GM19397 (cell line): ENCODE data around the gene RACK1.

Experiments
- ATAC-seq: cut with Tn5 transposase; IDR thresholded peaks from one replicate; pipeline ENCODE4 v1.9.1; 2021; ENCODE audit warnings: mild to moderate bottlenecking, moderate library complexity; ENCODE audit not compliant: unreplicated experiment

RACK1 gene

GRCh38 chr5:181198905-181199519 is 44.7 kb downstream of the RACK1 start:
- ATAC-seq: no peak

- no peak for ATAC-seq
Observed at GRCh38 chr5:181198106-181198685, 45.5 kb downstream of the RACK1 start.

- no peak for ATAC-seq
Observed at GRCh38 chr5:181197326-181197951, 46.3 kb downstream of the RACK1 start.

- no peak for ATAC-seq
Observed at GRCh38 chr5:181195249-181195761, 48.4 kb downstream of the RACK1 start.

- ATAC-seq: no peak
Observed at GRCh38 chr5:181194489-181195248, 49.0 kb downstream of the RACK1 start.

- no peak for ATAC-seq
Observed at GRCh38 chr5:181193656-181194055, 50.0 kb downstream of the RACK1 start.

GRCh38 chr5:181192337-181193046 is 51.2 kb downstream of the RACK1 start:
- no peak for ATAC-seq

GRCh38 chr5:181191526-181192336 is 52.0 kb downstream of the RACK1 start:
- peak; percentile 69 for ATAC-seq

- peak; percentile 6 for ATAC-seq
Observed at GRCh38 chr5:181190711-181191525, 52.8 kb downstream of the RACK1 start.

- ATAC-seq: no peak
Observed at GRCh38 chr5:181189962-181190710, 53.6 kb downstream of the RACK1 start.

- no peak for ATAC-seq
Observed at GRCh38 chr5:181189363-181189961, 54.2 kb downstream of the RACK1 start.

- ATAC-seq: no peak
Observed at GRCh38 chr5:181188700-181189362, 54.9 kb downstream of the RACK1 start.

GRCh38 chr5:181187500-181188213 is 56.0 kb downstream of the RACK1 start:
- ATAC-seq: no peak

- ATAC-seq: no peak
Observed at GRCh38 chr5:181186986-181187499, 56.7 kb downstream of the RACK1 start.
